K562 (cell line): ENCODE measurements around the gene TPGS2. TPM values are rescaled to one million over a fixed set of nuclear protein-coding genes. Genes with fewer than 3 reads are reported as not detected.
A peak's percentile ranks its signal among the peaks of the same experiment; 100 is the strongest.

Experiments
- BCOR ChIP-seq: fragments of 450-650 bp; IDR thresholded peaks from 2 replicates; pipeline ENCODE4 v1.6.1; 2016
- CBX1 ChIP-seq: sonication (generic); IDR thresholded peaks from 2 replicates; pipeline ENCODE4 v1.6.1; 2016; ENCODE audit warnings: antibody characterized with exemption, low read depth, mild to moderate bottlenecking
- CLOCK ChIP-seq: fragments of 250-450 bp; sonication (Bioruptor Pico); IDR thresholded peaks from 2 replicates; pipeline ENCODE4 v1.4.0; 2020; ENCODE audit warnings: mild to moderate bottlenecking, moderate library complexity, borderline replicate concordance
- MLLT1 ChIP-seq, 2 experiments: fragments of 450-650 bp; IDR thresholded peaks; 2 replicates each; pipeline ENCODE4 v1.6.1; 2016
- MNT ChIP-seq, 2 experiments: fragments of 450-650 bp; conservative IDR thresholded peaks; 2 replicates each; pipeline ENCODE4 v1.6.1; 2017; ENCODE audit warnings: mild to moderate bottlenecking in 2 of 2, moderate library complexity in 2 of 2
- MXD1 ChIP-seq: fragments of 250-450 bp; sonication (Bioruptor Pico); IDR thresholded peaks from 2 replicates; pipeline ENCODE4 v1.8.0; 2021; ENCODE audit warnings: borderline replicate concordance, mild to moderate bottlenecking, moderate library complexity; ENCODE audit not compliant: poor library complexity, severe bottlenecking
- ZBTB40 ChIP-seq, 2 experiments: fragments of 450-650 bp in 1 of 2; sonication (generic) in 1 of 2; formaldehyde crosslinking in 1 of 2; IDR thresholded peaks; 2 replicates each; pipeline versions ENCODE4 v1.7.1 to v1.9.0; 2016 to 2022; ENCODE audit warnings: inconsistent platforms in 1 of 2, mild to moderate bottlenecking in 1 of 2, missing genetic modification reagents in 1 of 2
- ZNF695 ChIP-seq: fragments of 450-650 bp; formaldehyde crosslinking; IDR thresholded peaks from 2 replicates; pipeline ENCODE4 v1.4.0; 2020; ENCODE audit warnings: mild to moderate bottlenecking, moderate library complexity
- ZNF76 ChIP-seq: fragments of 250-450 bp; sonication (Bioruptor Pico); IDR thresholded peaks from 2 replicates; pipeline ENCODE4 v1.4.0; 2020; ENCODE audit warnings: mild to moderate bottlenecking, moderate library complexity, borderline replicate concordance
- polyA plus RNA-seq, 8 experiments: library from polyadenylated mRNA; depleted of rRNA in 4 of 8; stranded (reverse) in 5 of 8; unstranded in 3 of 8; fragments of >200 nt; fragmentation: Nextera tagmentation in 2 of 8; fragmentation: Illumina TruSeq in 1 of 8; extraction: Ambion mirVana in 2 of 8; extraction: Trizol in 1 of 8; gene quantifications; 2 replicates each; pipeline versions ENCODE4 v1.2.1 to v1.2.3, GENCODE V29; 2011 to 2014; ENCODE audit warnings: inconsistent platforms in 1 of 8, missing spikeins in 1 of 8
- total RNA-seq, 7 experiments: library from RNA; depleted of rRNA in 6 of 7; stranded (reverse); fragments of >200 nt in 6 of 7; fragmentation: Illumina TruSeq in 2 of 7; extraction: Trizol in 2 of 7; gene quantifications; 2 replicates each; pipeline versions ENCODE4 v1.2.1 to v1.2.3, GENCODE V29; 2011 to 2021; ENCODE audit warnings: low replicate concordance in 1 of 7

The TPGS2 gene
- total and polyA plus RNA-seq, 9 of the 15 experiments (the other 6 are each of a cell fraction or from before 2014, with no cell fraction given) = 94.2 to 449 (median 134) TPM

GRCh38 chr18:36829362-36830157 is 758 bp upstream of the TPGS2 start (continued):
- TF ChIP-seq MLLT1 (IDR thresholded peaks at IDR 0.05) (0 out of 4 replicates have a peak, but pooled peaks of 1 of the 2 experiments have one; percentile 28), ZNF76 (CRISPR knock-in tag) (0 out of 2 replicates have a peak, but pooled peaks have one; percentile 17), CBX1 (no peak), BCOR (0 out of 2 replicates have a peak, but pooled peaks have one; percentile 3), CLOCK (CRISPR knock-in tag) (0 out of 2 replicates have a peak, but pooled peaks have one; percentile 35), MXD1 (CRISPR knock-in tag) (no peak), ZBTB40 (IDR thresholded peaks at IDR 0.05) (0 out of 2 replicates have a peak, but pooled peaks have one; percentile 31), ZBTB40 (CRISPR knock-in tag; IDR thresholded peaks at IDR 0.05) (no peak), MNT (conservative IDR thresholded peaks at IDR 0.05) (peak in 1 of 2 experiments; percentile 11; a peak in 1 of 4 replicates), ZNF695 (CRISPR knock-in tag) (0 out of 2 replicates have a peak, but pooled peaks have one; percentile 69)
